Glomerular visceral epithelial cell (primary cell): Measurements from ENCODE around the gene USP51.
"Not testable (repeated sequence)": the region's sequence is repeated elsewhere in the genome, so short reads cannot be mapped to it uniquely, and the experiment has no call there.

ENCODE experiments used
- DNase-seq: peaks from one replicate; pipeline ENCODE4 v3.0.0-alpha.2; 2016; ENCODE audit errors: extremely low spot score

USP51 gene

DNA sequence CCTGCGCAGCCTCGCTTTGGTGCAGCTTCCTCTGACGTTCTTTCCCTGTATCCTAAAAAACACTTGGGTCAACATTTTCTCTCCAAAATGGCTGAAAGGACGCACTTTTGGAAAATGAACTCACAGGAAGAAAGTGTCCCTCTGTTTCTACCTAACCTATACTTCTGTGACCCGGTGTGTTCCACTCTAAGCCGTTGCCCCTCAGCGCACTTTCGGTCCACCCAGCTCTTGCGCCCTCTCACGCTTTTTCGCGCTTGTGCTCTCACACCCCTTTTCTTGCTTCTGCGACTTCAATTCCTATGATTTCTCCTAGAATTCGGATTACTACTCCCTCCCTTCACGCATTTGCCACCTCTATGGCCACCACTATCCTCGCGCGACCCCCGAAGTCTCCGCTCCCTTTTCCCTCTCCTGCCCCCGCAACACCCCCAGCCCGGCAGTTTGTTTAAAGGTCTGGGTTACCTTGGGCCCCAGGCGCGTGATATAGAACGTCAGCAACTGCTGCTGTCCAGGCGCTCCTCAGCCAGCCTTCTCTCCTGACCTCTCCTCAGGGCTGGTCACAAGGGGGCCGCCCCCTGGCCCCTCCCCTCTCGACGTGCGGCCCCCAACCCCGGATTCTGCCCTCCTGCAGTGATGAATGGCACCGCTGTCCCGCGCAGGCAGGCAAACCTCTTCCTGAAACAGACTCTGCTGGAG is at the start of gene USP51:
TSS of gene USP51 (minus strand) at position 535 of the 696 bp plus-strand sequence. CDS start 909 bp downstream, outside the sequence.
- DNase-seq, result peak; percentile 1

DNA sequence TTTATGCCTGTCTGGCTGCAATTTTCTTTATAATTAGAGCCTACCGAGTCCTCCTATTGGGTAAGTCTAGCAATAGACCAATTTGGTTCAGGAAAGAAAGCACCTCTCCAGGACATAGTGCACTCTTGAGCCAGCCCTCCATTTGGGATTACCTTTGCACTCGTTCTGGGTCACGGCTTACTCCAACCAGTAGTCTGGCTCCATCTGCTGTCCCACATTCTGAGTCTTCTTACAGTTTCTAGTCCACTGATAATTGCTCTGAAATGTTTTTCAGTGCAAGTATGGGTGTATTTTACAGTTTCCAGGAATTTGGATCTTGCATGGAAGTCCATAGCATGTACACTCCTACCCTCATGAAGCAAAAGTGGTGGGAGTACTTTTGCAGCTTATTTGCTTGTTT is 34.8 kb upstream of the USP51 start:
- DNase-seq, result no peak

- no peak for DNase-seq
Observed at GRCh38 chrX:55523356-55523755, 33.7 kb upstream of the USP51 start.

- no peak for DNase-seq
Observed at GRCh38 chrX:55522596-55523276, 33.1 kb upstream of the USP51 start.

DNA sequence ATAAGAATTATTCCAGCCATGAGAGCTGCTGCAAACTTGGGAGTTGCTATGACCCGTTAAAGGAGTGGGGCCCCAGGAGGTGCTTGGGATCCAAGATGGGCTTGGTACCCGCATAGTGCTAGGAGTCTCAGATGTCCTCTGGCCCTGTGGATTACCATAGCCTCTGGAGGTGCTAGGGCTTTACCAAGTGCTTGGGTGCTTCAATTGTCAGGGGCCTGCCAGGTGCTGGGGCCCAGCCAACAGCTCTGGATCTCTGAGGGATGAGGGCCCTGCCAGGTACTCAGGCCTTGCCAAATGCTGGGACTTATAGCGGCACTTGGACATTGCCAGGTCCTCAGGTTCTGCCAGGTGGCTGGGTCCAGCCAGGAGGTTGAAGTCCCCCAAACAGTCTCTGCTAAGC is 32.0 kb upstream of the USP51 start:
- no peak for DNase-seq

- DNase-seq, result not testable (repeated sequence)
Observed at GRCh38 chrX:55516794-55517481, 27.3 kb upstream of the USP51 start.

GRCh38 chrX:55513045-55513737 is 23.5 kb upstream of the USP51 start:
- not testable (repeated sequence) for DNase-seq

DNA sequence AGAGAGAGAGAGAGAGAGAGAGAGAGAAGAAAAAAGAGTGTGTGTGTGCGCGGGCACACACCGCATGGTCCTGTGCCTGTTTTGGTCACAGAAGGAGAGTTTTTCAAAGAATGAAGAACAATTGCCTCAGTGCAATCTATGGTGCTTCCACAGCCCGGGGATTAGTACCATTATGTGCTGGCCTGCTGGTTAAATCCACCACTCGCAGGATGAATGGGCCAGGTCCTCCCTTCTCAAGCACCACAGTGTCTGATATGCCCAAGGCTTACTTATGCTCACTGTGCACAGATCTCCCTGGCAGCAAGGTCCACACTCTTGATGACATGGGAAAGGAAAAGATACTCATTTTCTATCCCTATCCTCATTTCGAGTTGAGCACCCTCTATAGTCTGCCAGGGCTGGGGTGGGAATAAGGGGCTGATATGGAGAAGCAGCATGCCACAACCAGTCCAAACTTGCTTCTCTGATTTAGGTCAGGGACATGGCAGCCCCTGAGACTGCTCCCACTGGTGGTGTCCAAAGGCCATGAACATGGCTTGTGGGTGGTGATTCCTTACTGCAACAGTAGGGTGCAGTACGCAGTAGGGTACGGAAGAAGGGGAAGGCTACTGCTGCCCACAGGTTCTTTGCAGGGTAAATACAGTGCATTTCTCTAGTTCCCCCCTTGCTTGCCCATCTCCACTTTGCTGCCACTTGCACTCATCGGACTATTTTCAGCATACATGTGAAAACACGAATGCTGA is 18.9 kb upstream of the USP51 start:
- not testable (repeated sequence) for DNase-seq

DNA sequence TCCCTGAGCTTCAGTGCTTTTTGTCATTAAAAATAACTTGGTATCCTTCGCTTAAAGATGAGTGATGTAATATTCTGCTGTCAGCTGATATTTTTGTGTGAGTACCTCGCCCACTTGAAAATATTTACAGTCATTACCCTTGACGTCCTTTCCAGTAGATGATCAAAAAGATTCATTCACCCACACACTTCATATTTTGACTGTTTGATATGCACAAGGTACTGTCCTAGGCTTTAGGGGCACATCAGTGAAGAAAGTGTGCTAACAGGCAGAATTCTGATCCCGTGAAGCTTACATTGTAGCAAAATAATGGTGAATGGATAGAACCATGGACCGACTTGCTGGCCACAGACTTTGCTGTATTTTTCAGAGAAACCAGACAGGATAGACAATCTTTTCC is 18.1 kb upstream of the USP51 start:
- not testable (repeated sequence) for DNase-seq

DNA sequence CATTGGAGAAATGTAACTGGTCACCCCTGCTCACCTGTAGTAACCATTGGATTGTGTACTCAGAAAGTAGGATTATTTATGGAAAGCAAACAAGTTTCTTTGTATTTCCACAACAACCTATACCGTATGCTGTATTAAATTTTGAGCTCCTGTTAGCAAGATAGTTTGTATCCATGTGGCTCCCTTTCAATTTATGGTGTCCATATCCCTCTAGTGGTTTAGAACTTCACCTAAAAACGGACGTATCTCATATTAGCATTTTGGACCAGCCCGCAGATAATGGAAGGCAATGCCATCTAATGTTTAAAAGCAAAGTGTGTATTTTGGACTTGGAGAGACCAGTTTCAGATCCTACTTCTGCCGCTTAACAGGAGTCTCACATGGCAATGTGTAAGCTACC is 17.4 kb upstream of the USP51 start:
- DNase-seq, result not testable (repeated sequence)

DNA sequence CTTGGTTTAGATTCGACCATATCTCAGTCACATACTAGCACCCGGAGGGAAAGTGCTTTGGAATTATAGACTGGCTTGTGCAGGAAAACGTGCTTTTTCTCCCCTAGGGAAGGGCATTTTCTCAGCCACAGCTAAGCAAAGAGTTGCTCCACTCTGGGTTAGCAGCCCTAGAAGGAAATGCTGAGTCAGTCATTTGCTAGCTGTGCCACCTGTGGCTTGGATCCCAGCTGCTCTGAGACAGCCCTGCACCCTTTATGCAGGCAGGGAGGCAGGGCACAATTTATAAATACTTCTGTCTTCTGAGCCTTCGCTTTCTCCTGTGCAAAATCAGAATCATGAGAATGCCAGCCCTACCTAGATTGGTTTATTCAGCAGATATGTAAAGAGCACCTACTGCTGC is 1.3 kb upstream of the USP51 start:
- DNase-seq, result no peak

DNA sequence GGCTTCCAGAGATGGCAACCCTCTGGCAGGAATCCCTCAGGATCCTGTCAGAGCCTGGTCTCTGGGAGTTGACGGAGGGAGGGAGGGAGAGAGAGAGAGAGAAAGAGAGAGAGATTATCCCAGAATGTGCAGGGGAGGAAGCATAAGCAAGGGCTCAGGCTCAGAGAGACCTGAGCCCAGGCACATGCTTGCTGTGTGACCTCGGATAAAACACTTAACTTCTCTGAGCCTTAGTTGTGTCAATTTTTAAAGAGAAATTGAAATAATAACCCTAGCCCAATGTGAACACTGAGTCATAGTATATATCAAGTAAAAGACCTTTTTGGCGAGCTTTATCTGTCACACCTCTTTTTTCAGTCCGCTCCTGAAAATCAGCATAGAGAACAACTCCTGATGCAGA is 473 bp upstream of the USP51 start:
- no peak for DNase-seq

DNA sequence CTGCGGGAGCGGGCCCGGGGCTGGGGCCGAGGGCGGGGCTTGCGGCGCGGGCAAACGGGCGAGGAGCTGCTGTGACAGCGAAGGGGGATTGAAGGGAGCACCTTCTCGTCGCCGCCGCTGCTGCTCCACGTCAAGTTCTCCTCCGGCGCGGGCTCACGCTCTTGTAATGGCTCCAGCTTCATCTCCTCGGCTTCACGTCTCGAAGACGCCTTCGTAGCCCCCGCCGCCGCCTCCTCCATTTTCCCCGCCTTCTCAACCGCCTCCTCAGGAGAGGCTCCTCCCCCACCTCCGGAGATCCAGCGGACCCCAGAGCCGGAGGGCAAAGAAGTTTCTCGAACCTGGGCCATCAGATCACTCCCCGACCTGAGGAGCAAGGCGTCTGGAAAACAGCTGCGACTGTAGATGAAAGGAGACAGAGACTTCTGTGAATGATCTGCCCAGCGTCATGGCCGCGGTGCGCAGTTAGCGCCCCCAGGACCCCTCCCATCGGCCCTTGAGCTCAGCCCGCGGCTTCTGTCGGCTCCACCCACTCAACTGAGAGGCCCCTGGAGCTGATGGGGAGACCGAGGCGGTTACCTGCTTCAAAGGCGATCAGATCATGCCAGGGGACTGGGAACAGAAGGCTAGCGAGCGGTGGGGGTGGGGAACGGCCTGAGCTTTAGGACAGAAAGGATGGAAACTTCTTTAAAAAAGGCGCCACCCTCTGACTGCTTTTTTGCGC is 895 bp downstream of the USP51 start:
- peak; percentile 36 for DNase-seq

- no peak for DNase-seq
Observed at GRCh38 chrX:55488006-55488592, 1.5 kb downstream of the USP51 start.

GRCh38 chrX:55487143-55487542 is 2.5 kb downstream of the USP51 start:
- no peak for DNase-seq

DNA sequence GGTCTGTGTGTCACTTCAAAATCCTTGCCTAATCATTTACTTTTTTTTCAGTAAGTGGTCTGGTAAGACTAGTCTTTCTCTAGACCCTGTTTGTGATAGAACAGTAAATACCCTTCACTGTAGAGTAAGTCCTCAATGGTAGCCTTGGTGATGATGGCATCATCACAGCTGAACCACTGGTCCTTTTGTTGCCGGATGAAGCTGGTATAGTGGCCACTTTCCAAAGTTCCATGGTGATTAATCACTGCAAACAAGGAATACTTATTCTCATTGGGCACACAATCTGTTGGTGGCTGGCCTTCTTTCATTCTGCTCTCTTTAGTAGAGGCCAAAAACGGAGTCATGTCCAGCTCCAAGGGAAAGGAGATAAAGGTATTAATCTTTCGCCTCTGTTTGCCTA is 2.9 kb downstream of the USP51 start:
- peak; percentile 3 for DNase-seq

GRCh38 chrX:55484948-55485347 is 4.7 kb downstream of the USP51 start:
- no peak for DNase-seq

GRCh38 chrX:55480390-55481062 is 9.1 kb downstream of the USP51 start:
- DNase-seq, result no peak

GRCh38 chrX:55479956-55480355 is 9.7 kb downstream of the USP51 start:
- DNase-seq, result not testable (repeated sequence)

GRCh38 chrX:55465791-55466190 is 23.9 kb downstream of the USP51 start:
- DNase-seq, result not testable (repeated sequence)
